ENCODE results near the gene NEK6. TPM values are rescaled to one million over a fixed set of nuclear protein-coding genes. Genes with fewer than 3 reads are reported as not detected.

Gene NEK6
- total RNA-seq, 1 donor from 2014 or later = 47.7 TPM

DNA sequence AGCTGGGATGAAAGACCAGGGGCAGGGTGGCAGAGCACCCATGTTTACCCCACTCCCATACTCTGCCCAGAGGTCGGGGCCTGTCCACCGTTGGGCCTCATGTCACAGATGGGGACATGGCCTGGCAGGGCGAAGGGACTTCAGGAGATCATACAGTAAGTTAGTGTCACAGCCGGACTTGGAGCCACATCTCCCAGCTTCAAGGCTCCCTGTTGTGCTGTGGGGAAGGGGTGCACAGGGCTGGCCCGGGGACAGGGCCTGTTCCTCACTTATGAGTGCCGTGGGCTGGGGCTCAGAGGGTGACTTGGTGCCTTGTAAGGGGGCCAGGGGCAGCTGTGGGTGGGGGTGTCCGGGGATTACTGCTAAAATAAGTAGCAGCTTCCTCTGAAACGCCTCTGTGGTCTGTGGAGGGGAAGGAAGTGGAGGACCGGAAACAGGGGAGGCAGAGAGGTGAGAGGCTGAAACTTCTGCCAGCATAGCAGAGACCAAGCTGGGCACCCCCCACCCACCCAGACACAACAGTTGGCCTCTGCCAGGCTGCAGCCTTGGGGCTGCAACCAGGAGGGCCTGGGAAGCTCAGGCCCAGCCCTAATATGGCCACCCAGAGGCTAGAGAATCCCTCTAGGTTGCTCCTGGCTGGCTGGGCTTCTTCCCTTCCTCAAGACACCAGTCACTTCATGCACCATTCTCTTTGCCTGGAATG lies 41.1 kb upstream of the NEK6 start:
- Mint-ChIP-seq H3K36me3 (ENCODE audit: low read depth) (no peaks in the 10 kb centered on the region), H3K27me3 (ENCODE audit: low read depth) (no peaks in the 10 kb centered on the region), H3K4me3 (ENCODE audit: low read depth) (peak overlapping the region; percentile 3), H3K9me3 (no peaks in the 10 kb centered on the region), H3K4me1 (ENCODE audit: low read depth) (peaks cover 76% of the 10 kb centered on the region), H3K27ac (peak overlapping the region; percentile 87)
- peak; percentile 59 for DNase-seq (ENCODE audit: low spot score)
- intact Hi-C loops (cut with micrococcal nuclease) = loop anchor here (1.0 to 10.0 kb wide), 5 partner anchors 14 to 178 kb away; no protein-coding TSS in a partner anchor

DNA sequence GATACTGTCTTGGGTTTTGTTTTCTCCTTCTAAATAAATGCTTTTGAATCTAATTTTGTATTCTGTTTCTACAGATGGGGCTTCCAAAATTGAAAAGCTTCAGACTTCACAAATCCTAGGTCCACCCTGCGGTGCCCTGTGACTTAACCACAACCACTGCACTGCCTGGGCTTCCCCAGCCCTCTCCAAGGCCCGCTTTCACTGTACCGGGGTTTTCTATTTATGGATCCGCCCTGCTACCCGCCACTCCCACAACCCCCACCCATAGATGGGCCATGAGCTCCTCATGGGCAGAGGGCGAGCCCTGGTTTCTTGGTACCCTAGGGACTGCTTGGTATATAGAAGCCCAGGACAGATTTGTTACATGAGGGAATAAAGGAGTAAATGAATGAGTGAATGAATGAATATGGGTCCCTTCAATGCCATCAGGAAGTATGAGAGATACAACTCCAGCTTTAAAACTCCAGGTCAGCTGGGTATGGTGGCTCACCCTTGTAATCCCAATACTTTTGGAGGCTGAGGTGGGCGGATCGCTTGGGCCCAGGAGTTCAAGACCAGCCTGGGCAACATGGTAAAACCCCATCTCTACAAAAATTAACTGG lies 39.8 kb upstream of the NEK6 start:
- no peak for DNase-seq (ENCODE audit: low spot score)
- intact Hi-C loops (cut with micrococcal nuclease) = loop anchor here (1.0 to 10.0 kb wide), 4 partner anchors 16 to 177 kb away; no protein-coding TSS in a partner anchor
- Mint-ChIP-seq H3K4me1 (ENCODE audit: low read depth) (peaks cover 66% of the 10 kb centered on the region), H3K36me3 (ENCODE audit: low read depth) (no peaks in the 10 kb centered on the region), H3K9me3 (no peaks in the 10 kb centered on the region), H3K27ac (peak overlapping the region; percentile 87), H3K27me3 (ENCODE audit: low read depth) (no peaks in the 10 kb centered on the region), H3K4me3 (ENCODE audit: low read depth) (no peak overlapping the region)

DNA sequence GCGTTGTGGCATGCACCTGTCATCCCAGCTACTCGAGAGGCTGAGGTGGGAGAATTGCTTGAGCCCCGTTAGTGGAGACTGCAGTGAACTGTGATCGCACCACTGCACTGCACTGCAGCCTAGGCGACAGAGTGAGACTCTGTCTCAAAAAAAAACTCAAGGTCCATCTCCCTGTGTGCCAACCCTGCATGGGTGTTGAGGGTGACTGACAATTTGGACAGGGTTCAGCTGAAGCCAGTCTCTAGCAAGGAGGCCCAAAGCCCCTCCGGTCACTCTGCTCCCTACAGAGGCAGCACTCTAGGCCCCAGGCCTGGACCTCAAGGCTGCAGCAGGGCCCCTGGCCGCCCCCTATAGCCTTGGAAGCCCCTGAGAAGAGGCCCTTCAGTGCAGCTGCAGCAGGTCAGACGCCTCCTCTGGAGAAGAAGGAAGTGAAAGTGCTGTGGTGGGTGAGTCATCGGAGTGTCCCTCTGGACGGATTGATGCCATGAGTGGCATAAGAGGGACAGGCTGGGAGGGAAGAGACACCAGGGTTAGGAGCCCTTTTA lies 39.2 kb upstream of the NEK6 start:
- peaks cover 63% of the 10 kb centered on the region for H3K4me1 Mint-ChIP-seq (ENCODE audit: low read depth)
- no peak overlapping the region for H3K4me3 Mint-ChIP-seq (ENCODE audit: low read depth)
- no peaks in the 10 kb centered on the region for H3K9me3 Mint-ChIP-seq
- no peaks in the 10 kb centered on the region for H3K27me3 Mint-ChIP-seq (ENCODE audit: low read depth)
- DNase-seq (ENCODE audit: low spot score) = peak; percentile 33
- H3K27ac Mint-ChIP-seq = peak overlapping the region; percentile 78
- H3K36me3 Mint-ChIP-seq (ENCODE audit: low read depth) = no peaks in the 10 kb centered on the region
- intact Hi-C loops (cut with micrococcal nuclease) = loop anchor here (10.0 kb wide), 1 partner anchor 176 kb away; no protein-coding TSS in a partner anchor

DNA sequence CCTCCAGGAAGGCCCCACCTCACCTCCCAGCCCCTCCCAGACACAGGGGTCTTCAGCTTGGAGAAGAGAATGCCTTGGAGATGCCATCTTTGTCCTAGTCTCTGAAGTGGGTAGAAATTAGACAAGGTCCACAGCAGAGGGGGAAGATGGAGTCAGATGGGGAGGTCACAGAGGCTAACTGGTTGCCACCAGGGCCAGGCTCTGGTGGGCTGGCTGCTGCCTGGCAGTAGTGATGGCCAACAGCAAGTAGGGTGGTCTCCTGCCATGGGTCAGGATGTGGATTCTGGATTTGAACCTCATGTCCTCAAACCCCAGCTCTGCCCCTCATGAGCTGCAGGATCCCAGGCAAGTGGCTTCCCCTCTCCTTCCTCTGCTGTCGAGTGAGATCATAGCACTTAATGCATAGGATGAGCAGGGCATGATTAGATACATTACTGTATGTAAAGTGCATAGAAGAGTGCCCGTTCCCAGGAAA lies 38.7 kb upstream of the NEK6 start:
- intact Hi-C loops (cut with micrococcal nuclease) = loop anchor here (10.0 kb wide), 1 partner anchor 176 kb away; no protein-coding TSS in a partner anchor
- Mint-ChIP-seq H3K27ac (peak overlapping the region; percentile 78), H3K27me3 (ENCODE audit: low read depth) (no peaks in the 10 kb centered on the region)

DNA sequence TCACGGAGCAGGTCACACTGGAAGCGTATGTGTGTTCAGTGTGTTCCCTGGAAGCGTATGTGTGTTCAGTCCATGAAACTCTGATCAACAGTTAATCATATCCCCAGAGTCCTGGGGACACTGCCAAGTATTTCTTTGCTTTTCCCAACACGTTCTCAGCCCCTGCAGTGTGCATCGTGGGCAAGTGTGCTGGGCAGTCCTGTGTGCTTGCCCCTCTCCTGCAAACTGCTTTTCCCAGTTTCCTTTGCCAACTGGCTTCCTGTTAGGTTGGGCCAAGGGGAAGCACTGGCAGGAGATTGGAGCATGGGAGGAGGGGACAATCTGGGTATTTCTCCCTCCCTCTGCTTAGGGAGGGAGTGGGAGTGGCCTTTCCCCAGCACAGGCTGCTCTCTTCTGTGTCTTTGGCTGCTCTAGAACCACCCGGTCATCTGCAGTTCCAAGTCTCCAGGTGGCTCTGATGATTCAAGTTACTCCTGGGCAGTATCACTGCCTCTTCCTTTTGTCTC lies 36.8 kb upstream of the NEK6 start:
- Mint-ChIP-seq H3K36me3 (ENCODE audit: low read depth) (no peaks in the 10 kb centered on the region), H3K9me3 (no peaks in the 10 kb centered on the region), H3K27ac (no peak overlapping the region), H3K4me1 (ENCODE audit: low read depth) (peaks cover 47% of the 10 kb centered on the region), H3K27me3 (ENCODE audit: low read depth) (peaks cover 3% of the 10 kb centered on the region), H3K4me3 (ENCODE audit: low read depth) (no peak overlapping the region)
- DNase-seq (ENCODE audit: low spot score) = no peak
- intact Hi-C loops (cut with micrococcal nuclease) = no loop called here

More for the DNA sequence above, 38.7 kb upstream of the NEK6 start:
- Mint-ChIP-seq H3K4me1 (ENCODE audit: low read depth) (peaks cover 62% of the 10 kb centered on the region), H3K36me3 (ENCODE audit: low read depth) (no peaks in the 10 kb centered on the region), H3K4me3 (ENCODE audit: low read depth) (no peak overlapping the region), H3K9me3 (no peaks in the 10 kb centered on the region)
- DNase-seq (ENCODE audit: low spot score) = no peak

DNA sequence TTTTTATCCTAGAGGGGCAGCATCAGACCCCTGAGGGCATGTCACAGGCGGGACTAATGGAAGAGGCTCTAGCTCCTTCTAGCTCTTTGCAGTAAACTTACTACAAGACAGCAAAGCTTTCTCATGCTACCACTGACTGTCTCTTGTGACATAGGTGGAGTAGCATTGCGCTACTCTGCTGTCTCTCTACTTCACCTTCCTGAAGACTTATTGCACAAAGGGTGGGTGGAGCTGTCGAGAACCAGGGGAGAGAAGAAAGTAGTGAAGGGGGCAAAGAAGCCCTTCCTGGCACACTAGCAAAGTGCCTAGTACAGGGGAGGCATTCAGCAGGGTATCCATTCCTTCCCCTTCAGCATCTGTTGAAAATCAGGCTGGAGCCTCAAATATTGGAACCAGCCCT lies 36.1 kb upstream of the NEK6 start:
- no peaks in the 10 kb centered on the region for H3K36me3 Mint-ChIP-seq (ENCODE audit: low read depth)
- H3K9me3 Mint-ChIP-seq = no peaks in the 10 kb centered on the region
- DNase-seq (ENCODE audit: low spot score) = no peak
- H3K27ac Mint-ChIP-seq = no peak overlapping the region
- H3K27me3 Mint-ChIP-seq (ENCODE audit: low read depth) = peaks cover 3% of the 10 kb centered on the region
- H3K4me1 Mint-ChIP-seq (ENCODE audit: low read depth) = peaks cover 42% of the 10 kb centered on the region
- H3K4me3 Mint-ChIP-seq (ENCODE audit: low read depth) = no peak overlapping the region
- intact Hi-C loops (cut with micrococcal nuclease) = no loop called here

DNA sequence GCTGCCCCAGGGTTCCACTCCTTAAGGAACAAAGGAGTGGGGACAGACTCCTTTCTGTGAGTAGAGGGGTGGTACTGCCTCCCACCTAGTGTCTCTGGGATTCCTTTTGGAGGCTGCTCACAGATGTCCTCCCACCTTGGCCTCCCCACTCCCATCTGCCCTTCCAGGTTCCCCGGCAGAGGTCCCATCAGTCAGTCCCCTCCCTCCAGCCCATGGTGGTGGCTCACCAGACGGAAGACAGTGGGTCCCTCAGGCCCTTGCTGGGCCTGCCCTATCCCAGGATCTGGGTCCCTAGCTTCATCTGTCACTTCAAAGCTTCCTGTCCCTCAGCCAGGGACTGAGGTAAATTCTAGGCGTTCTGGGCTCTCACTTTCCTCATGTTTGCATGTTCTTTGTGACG lies 35.6 kb upstream of the NEK6 start:
- no peak overlapping the region for H3K27ac Mint-ChIP-seq
- no peak for DNase-seq (ENCODE audit: low spot score)
- no peaks in the 10 kb centered on the region for H3K9me3 Mint-ChIP-seq
- intact Hi-C loops (cut with micrococcal nuclease) = no loop called here
- H3K4me3 Mint-ChIP-seq (ENCODE audit: low read depth) = no peak overlapping the region
- peaks cover 41% of the 10 kb centered on the region for H3K4me1 Mint-ChIP-seq (ENCODE audit: low read depth)
- H3K36me3 Mint-ChIP-seq (ENCODE audit: low read depth) = no peaks in the 10 kb centered on the region
- peaks cover 3% of the 10 kb centered on the region for H3K27me3 Mint-ChIP-seq (ENCODE audit: low read depth)

DNA sequence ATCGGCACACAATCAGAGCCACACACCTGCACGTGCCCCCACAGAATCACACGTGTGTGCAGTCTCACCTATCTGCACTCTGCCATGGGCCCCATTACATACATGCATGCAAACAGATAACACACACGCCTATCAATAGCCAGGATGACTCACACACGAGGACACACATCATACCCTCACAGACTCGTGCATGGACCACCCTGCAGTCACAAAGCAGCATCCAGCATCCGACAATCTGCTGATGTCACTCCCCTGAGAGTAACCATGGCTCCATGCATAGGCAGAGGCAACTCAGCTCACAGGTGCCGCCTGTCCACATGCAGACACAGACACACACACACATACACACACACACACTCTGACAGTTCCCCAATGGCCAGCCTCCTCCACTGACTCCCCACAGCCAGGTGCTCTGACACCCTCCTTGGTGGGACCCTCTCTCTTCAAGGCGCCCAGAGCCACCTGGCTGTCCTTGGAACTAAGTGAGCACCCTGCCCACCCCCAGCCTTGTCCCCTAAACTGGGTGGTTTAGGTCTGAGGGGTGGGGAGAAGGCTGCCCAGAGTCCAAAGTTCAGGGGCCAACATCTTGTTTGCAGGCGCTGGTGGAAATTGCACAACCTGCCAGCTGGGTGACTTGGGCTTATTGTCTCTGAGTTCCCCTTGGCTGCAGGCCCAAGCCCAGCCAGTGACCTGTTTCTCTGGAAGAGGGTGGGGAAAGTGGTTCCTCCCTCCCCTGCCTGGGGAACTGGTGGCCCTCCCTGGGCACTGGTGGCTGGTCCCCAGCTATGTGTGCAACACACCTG lies 34.6 kb upstream of the NEK6 start:
- H3K27ac Mint-ChIP-seq = no peak overlapping the region
- no peaks in the 10 kb centered on the region for H3K9me3 Mint-ChIP-seq
- intact Hi-C loops (cut with micrococcal nuclease) = no loop called here
- no peak for DNase-seq (ENCODE audit: low spot score)
- peaks cover 31% of the 10 kb centered on the region for H3K4me1 Mint-ChIP-seq (ENCODE audit: low read depth)
- H3K4me3 Mint-ChIP-seq (ENCODE audit: low read depth) = no peak overlapping the region
- H3K36me3 Mint-ChIP-seq (ENCODE audit: low read depth) = no peaks in the 10 kb centered on the region
- H3K27me3 Mint-ChIP-seq (ENCODE audit: low read depth) = peaks cover 3% of the 10 kb centered on the region

DNA sequence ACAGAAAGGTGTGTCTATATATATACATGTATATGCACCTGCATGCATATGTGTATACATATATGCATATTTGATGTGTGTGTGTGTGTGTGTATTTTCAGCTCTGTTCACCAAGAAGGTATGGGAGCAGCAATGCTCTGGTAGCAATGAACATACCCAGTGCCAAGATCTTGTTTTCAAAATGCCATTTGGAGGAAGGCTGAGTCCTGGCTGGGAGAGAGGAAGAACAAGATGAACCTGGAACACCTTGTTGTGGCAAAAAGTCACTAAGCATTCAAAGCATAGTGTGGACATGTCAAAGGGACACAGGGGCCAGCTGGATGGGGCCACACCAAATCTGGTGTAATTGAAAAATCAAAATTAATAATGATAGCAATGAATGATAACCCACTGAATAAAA lies 31.8 kb upstream of the NEK6 start:
- no peaks in the 10 kb centered on the region for H3K36me3 Mint-ChIP-seq (ENCODE audit: low read depth)
- no peak overlapping the region for H3K4me3 Mint-ChIP-seq (ENCODE audit: low read depth)
- DNase-seq (ENCODE audit: low spot score) = no peak
- peaks cover 3% of the 10 kb centered on the region for H3K27me3 Mint-ChIP-seq (ENCODE audit: low read depth)
- H3K27ac Mint-ChIP-seq = no peak overlapping the region
- intact Hi-C loops (cut with micrococcal nuclease) = no loop called here
- no peaks in the 10 kb centered on the region for H3K9me3 Mint-ChIP-seq
- peaks cover 12% of the 10 kb centered on the region for H3K4me1 Mint-ChIP-seq (ENCODE audit: low read depth)

DNA sequence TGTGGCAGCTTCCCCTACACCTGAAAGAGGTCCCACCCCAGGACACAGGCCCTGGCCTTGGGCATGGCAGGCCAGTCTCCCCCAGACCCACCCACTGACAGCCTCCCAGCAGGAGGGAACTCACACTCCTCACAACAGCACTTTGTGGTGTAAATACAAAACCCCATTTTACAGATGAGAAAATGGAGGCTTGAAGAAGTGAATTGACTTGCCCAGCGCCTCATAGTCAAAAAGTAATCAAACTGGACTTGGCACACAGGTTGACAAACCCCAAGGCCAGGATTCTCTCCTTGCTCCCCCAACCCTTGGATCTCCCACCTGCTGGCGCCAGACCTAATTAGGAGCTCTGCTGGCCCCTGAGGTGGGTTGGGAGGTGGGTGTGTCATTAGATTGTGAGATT lies 29.2 kb upstream of the NEK6 start:
- Mint-ChIP-seq H3K4me3 (ENCODE audit: low read depth) (no peak overlapping the region), H3K9me3 (no peaks in the 10 kb centered on the region), H3K4me1 (ENCODE audit: low read depth) (peaks cover 11% of the 10 kb centered on the region), H3K27me3 (ENCODE audit: low read depth) (peaks cover 5% of the 10 kb centered on the region), H3K27ac (no peak overlapping the region), H3K36me3 (ENCODE audit: low read depth) (no peaks in the 10 kb centered on the region)
- intact Hi-C loops (cut with micrococcal nuclease) = no loop called here
- DNase-seq (ENCODE audit: low spot score) = no peak

DNA sequence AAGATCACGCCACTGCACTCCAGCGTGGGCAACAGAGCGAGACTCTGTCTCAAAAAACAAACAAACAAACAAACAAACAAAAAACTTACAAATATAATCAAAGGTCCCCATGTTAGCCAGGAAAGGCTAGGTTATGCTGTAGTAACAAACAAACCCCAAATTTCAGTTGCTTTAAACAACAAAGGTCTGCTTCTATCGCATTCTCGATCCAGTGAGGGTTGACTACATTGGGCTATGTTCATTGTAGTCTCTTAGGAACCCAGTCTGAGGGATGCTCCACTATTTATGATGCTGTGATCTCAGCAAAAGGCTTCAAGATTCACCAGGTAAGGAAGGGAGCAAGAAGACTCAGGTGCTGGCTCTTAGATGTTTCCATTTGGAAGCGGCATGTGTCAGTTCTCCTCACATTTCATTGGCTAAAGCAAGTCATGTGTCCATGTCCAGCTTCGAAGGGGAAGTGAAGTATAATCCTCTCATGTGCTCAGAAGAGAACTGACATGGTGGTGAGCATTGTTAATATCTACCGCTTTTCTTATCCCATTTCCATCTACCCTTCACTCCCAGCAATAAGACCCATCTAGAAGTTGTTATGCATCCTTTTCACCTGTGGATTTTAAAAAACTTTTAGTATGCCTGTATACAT lies 26.5 kb upstream of the NEK6 start:
- peaks cover 7% of the 10 kb centered on the region for H3K4me1 Mint-ChIP-seq (ENCODE audit: low read depth)
- H3K4me3 Mint-ChIP-seq (ENCODE audit: low read depth) = no peak overlapping the region

DNA sequence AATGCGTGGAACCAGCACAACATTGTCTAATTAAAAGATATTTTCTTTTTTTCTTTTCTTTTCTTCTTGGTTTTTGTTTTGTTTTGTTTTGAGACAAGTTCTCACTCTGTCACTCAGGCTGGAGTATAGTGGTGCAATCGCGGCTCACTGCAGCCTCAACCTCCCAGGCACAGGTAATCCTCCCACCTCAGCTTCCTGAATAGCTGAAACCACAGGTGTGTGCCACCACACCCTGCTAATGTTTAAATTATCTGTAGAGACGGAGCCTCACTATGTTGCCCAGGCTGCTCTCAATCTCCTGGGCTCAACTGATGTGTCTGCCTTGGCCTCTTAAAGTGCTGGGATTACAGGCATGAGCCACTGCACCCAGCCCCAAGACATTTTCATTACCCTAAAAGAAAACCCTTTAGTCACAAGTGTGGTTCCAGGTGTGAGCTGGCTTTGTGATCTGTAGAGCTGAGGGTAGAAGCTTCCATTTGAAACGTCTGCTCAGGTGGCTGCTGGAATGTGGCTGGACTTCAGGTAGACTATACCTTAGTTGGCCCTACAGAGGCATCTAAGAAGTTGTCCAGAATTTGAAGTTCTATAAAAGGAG lies 19.1 kb upstream of the NEK6 start:
- Mint-ChIP-seq H3K36me3 (ENCODE audit: low read depth) (no peaks in the 10 kb centered on the region), H3K4me3 (ENCODE audit: low read depth) (no peak overlapping the region), H3K4me1 (ENCODE audit: low read depth) (peaks cover 47% of the 10 kb centered on the region), H3K9me3 (no peaks in the 10 kb centered on the region), H3K27me3 (ENCODE audit: low read depth) (peaks cover 1% of the 10 kb centered on the region), H3K27ac (peak overlapping the region; percentile 41)
- DNase-seq (ENCODE audit: low spot score) = no peak
- intact Hi-C loops (cut with micrococcal nuclease) = loop anchor here (1.0 to 2.0 kb wide), 3 partner anchors 16 to 36 kb away; no protein-coding TSS in a partner anchor

More for the DNA sequence above, 26.5 kb upstream of the NEK6 start:
- Mint-ChIP-seq H3K27me3 (ENCODE audit: low read depth) (peaks cover 2% of the 10 kb centered on the region), H3K9me3 (no peaks in the 10 kb centered on the region), H3K36me3 (ENCODE audit: low read depth) (no peaks in the 10 kb centered on the region), H3K27ac (no peak overlapping the region)
- DNase-seq (ENCODE audit: low spot score) = no peak
- intact Hi-C loops (cut with micrococcal nuclease) = no loop called here

Measured in activated T-helper 2 cell treated with anti-CD3 and anti-CD28 coated beads, Interferon-gamma antibody, Interleukin-2, Interleukin-4, amounts not matched to agents 10 μg/mL and 5 μg/mL and 100 μg/mL, durations not matched to agents 14 hours and 24 hours and 36 hours (primary cell).